HG03378 (cell line): ENCODE measurements around the gene SPOUT1.
A peak's percentile ranks its signal among the peaks of the same experiment; 100 is the strongest.
"Not testable (repeated sequence)": the region's sequence is repeated elsewhere in the genome, so short reads cannot be mapped to it uniquely, and the experiment has no call there.

Source experiments
- ATAC-seq: cut with Tn5 transposase; IDR thresholded peaks from one replicate; pipeline ENCODE4 v1.9.1; 2021; ENCODE audit warnings: mild to moderate bottlenecking, moderate library complexity; ENCODE audit not compliant: unreplicated experiment

SPOUT1 gene, protein sequence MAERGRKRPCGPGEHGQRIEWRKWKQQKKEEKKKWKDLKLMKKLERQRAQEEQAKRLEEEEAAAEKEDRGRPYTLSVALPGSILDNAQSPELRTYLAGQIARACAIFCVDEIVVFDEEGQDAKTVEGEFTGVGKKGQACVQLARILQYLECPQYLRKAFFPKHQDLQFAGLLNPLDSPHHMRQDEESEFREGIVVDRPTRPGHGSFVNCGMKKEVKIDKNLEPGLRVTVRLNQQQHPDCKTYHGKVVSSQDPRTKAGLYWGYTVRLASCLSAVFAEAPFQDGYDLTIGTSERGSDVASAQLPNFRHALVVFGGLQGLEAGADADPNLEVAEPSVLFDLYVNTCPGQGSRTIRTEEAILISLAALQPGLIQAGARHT

GRCh38 chr9:128829477-128830251 is at the start of gene SPOUT1:
SPOUT1 (minus strand) TSS chr9:128829794; CDS start chr9:128829780, 14 bp downstream.
- peak; percentile 90 for ATAC-seq

DNA sequence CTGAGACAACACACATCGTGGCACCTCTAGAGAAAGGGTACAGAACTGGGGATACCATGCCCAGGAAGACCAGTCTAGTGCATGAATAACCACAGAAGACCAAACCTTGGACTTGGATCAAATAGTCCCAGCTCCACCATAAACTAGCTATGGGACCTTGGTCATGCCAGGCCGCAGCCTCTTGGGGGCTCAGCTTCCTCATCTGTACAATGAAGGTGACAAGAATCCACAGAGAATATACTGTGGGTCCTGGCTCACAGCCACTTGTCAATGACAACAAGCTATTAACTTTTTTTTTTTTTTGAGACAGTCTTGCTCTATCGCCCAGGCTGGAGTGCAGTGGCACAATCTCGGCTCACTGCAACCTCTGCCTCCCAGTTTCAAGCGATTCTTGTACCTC is 48.3 kb upstream of the SPOUT1 start:
- ATAC-seq, result no peak

- not testable (repeated sequence) for ATAC-seq
Observed at GRCh38 chr9:128870941-128871265, 41.3 kb upstream of the SPOUT1 start.

DNA sequence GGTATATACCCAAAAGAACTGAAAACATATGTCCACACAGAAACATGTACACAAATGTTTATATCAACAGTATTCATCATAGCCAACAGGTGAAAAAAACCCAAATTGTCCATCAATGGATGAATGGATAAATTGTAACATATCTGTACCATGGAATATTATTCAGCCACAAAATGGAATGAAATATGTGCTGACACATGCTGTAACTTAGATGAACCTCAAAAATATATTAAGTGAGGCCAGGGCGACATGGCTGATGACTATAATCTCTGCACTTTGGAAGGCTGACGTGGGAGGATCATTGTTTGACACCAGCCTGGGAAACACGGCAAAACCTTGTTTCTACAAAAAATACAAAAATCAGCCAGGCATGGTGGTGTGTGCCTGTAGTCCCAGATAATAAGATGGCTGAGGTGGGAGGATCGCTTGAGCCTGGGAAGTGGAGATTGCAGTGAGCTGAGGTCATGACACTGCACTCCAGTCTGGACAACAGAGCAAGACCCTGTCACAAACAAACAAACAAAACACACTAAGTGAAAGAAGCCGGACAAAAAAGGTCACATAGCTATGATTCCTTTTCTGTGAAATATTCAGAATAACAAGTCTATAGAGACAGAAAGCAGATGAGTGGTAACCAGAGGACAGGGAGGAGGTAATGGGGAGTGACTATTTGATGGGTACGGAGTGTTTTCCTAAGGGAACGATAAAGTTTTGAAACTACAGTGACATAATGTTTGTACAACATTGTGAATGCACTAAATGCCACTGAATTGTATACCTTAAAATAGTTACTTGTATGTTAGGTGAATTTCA is 40.7 kb upstream of the SPOUT1 start:
- ATAC-seq, result no peak

- no peak for ATAC-seq
Observed at GRCh38 chr9:128863647-128864046, 34.1 kb upstream of the SPOUT1 start.

DNA sequence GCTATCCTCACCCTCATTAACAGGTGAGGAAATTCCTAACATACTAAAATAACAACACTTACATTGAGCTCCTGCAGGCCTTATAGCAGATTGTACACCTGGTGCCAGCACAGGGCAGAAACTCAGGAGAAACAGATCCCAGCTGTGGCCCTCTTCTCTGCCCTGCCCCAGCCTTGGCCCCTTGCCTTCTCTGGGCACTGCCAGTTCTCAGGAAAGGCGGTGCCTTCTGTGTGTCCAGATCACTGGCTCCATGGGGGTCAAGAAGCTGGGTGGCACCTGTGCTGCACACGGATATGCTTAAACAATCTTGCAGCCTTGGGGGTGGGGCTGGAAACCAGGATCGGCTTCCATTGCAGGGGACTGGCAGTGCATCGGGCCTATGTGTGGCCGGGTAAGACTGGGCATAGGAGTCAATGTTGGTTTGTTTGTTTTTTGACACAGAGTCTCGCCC is 32.8 kb upstream of the SPOUT1 start:
- no peak for ATAC-seq

DNA sequence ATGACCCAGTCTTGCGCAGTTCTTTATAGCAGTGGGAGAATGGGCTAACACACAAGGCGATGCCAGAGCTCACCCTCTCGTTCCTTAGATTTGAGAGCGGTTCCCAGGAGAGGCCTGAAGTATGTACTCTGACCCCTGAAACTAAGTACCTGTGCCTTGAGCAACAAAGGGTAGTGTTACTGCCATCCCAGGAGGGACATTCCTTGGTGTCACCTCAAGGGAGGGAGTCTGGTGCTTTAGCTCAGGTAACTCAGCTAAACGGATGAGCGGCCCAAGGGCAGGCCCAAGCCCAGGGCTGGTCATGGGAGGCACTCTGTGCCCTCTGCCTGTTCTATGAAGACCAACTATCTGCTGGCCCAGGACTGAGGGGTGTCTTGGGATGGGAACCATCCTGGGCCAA is 31.9 kb upstream of the SPOUT1 start:
- ATAC-seq, result no peak

DNA sequence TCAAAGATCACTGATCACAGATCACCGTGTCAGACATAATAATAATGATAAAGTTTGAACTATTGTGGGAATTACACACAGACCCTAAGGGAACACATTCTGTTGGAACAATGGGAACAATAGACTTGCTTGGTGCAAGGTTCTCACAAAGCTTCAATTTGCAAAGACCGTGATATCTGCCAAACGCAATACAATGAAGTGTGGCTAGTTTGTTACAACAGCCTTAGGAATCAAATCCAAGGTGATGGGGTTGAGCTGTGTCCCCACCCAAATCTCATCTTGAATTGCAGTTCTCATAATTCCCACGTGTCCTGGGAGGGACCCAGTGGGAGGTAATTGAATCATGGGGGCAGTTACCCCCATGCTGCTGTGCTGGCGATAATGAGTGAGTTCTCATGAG is 31.3 kb upstream of the SPOUT1 start:
- no peak for ATAC-seq

DNA sequence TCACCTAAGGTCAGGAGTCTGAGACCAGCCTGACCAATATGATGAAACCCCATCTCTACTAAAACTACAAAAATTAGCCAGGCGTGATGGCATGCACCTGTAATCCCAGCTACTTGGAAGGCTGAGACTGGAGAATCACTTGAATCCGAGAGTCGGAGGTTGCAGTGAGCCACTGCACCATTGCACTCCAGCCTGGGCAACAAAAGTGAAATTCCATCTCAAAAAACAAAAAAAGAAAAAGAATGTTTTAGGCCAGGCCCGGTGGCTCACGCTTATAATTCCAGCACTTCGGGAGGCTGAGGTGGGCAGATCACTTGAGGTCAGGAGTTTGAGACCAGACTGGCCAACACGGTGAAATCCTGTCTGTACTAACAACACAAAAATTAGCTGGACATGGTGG is 28.9 kb upstream of the SPOUT1 start:
- not testable (repeated sequence) for ATAC-seq

DNA sequence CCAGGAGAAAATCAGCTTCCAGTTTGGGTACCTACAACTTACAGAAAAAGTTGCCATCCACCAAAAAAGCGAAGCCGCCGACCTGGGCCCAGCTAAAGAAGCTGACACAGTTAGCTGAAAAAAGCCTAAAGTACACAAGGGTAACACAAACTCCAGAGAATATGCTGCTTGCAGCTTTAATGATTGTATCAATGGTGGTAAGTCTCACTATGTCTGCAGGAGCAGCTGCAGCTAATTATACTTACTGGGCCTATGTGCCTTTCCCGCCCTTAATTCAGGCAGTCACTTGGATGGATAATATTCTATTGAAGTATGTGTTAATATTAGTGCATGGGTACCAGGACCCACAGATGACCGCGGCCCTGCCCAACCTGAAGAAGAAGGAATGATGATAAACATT is 24.9 kb upstream of the SPOUT1 start:
- not testable (repeated sequence) for ATAC-seq

- ATAC-seq, result not testable (repeated sequence)
Observed at GRCh38 chr9:128852646-128853045, 23.1 kb upstream of the SPOUT1 start.

DNA sequence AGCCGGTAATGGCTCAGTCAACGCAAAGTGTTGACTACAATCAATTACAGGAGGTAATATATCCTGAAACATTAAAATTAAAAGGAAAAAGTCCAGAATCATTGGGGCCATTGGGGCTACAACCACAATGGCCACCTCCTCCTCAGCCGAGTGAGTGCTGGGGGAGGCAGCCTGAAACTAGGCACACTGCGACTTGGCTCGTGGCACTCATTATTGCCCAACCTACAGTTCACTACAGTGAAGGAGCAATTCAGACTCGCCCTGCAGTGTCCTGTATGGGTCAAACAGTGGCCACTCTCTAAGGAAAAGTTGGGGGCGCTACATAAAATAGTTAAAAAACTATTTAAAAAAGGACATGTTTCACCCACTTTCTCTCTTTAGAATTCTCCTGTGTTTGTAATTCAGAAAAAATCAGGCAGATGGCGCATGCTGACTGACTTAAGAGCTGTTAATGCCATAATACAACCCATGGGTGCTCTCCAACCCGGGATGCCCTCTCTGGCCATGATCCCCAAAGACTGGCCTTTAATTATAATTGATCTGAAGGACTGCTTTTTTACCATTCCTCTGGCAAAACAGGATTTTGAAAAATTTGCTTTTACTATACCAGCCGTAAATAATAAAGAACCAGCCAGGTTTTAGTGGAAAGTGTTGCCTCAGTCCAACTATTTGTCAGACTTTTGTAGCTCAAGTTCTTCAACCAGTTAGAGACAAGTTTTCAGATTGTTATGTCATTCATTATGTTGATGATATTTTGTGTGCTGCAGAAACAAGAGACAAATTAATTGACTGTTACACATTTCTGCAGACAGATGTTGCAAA is 22.4 kb upstream of the SPOUT1 start:
- not testable (repeated sequence) for ATAC-seq

DNA sequence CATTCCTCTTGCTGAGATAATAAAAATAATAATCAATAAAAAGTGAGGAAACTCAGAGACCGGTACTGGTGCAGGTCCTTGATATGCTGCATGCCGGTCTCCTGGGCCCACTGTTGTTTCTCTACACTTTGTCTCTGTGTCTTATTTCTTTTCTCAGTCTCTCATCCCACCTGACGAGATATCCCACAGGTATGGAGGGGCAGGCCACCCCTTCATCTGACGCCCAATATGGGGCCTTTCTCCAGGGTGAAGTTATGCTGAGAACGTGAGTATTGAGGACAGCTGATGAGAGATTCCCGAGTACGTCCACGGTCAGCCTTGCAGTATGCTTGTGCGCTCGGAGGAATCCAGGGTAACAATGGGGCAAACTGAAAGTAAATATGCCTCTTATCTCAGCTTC is 21.4 kb upstream of the SPOUT1 start:
- not testable (repeated sequence) for ATAC-seq

DNA sequence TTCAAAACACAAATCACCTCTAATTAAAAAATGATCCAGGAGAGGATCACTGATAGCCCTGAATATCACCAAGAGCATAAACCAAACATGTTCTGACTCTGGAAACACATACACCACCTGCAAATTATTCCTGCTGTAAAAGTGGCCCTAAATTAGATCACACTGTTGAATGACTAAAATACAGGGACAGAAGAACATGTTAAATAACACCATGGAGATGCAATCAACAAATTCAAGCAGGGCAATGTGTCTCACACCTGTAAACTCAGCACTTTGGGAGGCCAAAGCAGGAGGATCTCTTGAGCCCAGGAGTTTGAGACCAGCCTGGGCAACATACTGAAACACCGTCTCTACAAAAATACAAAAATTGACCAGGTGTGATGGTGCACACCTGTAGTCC is 18.2 kb upstream of the SPOUT1 start:
- no peak for ATAC-seq

GRCh38 chr9:128846680-128847030 is 17.1 kb upstream of the SPOUT1 start:
- ATAC-seq, result no peak

DNA sequence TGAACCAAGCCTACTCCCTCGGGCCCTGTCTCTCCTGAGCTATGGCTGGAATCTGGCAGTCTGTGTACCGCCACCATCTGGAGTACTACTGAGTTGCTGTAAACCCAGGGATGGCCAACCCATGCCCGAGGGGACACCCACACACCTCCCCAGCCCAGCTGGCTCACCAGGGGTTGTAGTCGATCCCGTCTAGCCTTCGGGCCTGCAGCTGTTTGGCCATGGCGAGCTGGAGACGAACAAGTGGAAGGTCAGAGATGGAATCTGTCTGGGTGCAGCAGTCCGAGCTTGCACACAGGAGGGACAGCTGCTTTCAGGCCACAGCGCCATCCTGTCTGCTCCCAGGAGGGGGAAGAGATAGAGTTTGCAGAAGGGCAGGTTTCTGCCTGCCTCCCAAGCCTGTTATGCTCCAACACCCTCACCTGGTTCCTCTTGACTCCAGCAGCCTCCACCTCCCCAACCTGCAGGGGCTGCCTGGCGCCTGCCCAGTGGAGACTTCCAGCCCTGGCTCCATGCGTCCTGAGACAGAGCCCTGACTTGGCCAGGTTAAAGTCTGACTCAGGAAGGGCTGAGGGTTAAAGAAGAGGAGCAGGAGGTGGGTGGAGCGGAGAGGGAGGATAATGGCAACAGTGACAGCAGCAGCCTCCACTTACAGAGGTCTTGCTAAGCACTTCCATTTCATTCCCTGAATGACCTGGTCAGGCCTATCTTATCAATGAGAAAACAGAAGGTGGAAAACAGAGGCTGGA is 15.8 kb upstream of the SPOUT1 start:
- ATAC-seq, result no peak

DNA sequence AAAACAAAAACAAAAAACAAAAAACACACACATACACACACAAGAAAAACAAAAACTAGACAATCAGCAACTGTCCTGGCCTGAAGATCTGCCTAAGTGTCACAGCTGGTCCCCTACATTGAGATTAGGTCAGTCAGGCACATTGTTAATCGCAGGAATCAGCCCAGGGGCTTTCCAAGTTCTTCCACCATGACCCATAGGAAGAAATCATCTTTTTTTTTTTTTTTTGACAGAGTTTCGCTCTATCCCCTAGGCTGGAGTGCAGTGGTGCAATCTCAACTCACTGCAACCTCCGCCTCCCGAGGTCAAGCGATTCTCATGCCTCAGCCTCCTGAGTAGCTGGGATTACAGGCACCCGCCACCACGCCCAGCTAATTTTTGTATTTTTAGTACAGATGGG is 13.6 kb upstream of the SPOUT1 start:
- ATAC-seq, result not testable (repeated sequence)

GRCh38 chr9:128841694-128842492 is 12.3 kb upstream of the SPOUT1 start:
- no peak for ATAC-seq

DNA sequence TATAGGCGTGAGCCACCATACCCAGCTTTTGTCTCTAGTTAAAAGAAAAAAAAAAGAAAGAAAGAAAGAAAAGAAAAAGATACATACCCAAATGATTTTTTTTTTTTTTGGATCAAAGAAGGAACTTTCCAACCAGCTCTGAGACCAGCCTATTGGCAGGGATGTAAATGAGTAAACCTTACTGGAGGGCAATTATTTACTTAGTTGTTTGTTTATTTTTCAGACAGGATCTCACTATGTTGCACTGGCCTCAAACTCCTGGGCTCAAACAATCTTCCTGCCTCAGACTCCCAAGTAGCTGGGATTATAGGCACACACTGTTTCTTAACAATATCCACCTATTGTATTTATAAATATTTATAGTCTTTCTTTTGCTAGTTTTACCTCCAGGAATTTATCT is 10.9 kb upstream of the SPOUT1 start:
- no peak for ATAC-seq
